GM10847 (cell line): ENCODE data around the gene SFXN1.

ENCODE experiments used
- POLR2A ChIP-seq: IDR thresholded peaks from 2 replicates; pipeline ENCODE4 v1.6.1; 2011; ENCODE audit not compliant: insufficient read length; ENCODE audit errors: extremely low read depth

SFXN1 gene

DNA sequence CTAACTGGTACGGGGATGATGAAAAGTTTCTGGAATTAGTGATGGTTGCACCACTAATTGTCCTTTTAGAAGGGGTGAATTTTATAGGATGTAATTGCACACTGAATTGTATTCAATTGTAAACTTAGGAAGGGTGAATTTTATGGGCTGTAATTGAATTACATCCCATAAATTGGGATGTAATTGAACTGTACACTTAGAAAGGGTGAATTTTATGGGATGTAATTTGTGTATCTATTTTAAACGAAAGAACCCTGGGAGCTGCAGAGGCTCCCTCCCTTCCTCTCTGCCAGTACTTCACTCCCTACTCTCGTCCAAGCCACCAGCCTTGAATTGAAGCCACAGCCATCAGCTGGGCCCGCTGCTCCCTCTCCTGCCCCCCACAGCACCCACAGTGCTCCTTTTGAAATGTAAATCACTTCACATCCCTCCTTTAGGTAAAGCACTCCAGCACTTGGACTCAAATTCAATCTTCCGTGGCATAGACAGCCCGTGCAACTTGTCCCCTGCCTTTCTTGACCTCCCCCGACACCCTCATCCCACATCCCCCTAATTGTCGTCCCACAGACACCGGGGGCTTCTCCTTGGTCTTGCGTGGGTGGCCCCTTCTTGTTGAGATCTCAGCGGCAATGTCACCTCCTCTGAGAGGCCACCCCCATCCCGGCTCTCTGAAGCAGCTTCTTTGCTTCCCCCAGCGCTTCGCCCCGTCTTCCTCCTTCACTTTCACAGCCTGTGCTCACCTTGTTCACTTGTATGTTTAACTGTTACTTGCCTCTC, 95.3 kb downstream of the SFXN1 start:
- no peak for TF ChIP-seq POLR2A

DNA sequence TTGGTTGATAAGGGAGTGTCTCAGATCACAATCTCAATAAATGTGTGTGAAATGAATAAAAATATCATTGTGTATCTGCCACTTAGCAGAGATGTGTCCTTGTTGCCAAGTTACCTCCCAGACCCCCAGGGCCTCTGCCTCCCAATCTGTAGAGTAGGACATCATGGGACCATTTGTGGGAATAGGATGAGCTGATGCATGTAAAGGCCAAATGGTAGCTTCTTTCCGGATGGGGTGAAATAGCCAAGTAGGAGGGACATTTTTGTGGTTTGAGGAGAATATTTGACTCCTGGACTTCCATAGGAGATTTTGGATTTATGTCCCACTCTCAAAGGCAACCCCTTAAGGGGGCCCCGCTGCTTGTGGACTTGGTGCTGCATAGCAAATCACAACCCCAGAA, 96.9 kb downstream of the SFXN1 start:
- TF ChIP-seq POLR2A: no peak

DNA sequence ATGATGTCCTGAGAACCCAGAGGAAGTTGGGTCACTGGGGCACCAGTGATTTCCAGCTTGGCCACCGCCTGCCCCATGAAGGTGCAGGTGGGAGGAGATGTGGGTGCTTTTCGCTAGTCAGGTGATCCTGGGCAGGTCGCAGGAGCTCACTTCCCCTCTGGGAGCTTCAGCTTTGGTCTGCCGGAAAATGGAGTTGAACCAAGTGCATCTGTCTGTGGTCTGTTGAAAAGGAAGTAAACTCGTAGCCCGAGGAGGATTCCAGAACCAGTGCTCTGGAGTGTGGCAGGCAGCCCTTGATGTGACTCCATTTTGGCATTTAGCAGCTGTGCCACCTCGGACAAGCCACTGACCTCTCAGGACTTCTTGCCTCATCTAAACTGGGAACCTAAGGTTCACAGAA, 97.7 kb downstream of the SFXN1 start:
- TF ChIP-seq POLR2A: no peak

DNA sequence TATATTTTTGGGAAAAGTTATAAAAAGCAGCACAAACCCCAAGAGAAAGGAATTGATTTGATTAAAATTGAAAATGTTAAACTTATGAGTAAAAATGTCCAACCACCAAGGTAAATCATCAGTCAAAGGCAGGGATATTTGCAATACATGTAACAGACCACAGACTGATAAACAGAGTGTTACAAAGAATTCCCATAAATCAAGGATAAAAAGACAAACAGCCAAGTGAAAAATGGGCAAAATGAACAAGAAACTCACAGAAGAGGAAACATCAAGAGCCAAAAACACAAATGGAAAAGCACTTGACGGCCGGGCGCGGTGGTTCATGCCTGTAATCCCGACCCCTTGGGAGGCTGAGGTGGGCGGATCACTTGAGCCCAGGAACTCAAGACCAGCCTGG, 98.2 kb downstream of the SFXN1 start:
- no peak for TF ChIP-seq POLR2A
